OCI-LY7 (cell line): ENCODE results near the gene PEX14.

Experiments used
- EZH2phosphoT487 ChIP-seq: fragments of 200-600 bp; sonication (generic); IDR thresholded peaks from 2 replicates; pipeline ENCODE4 v1.6.1; 2018; ENCODE audit warnings: low read depth, borderline replicate concordance, mild to moderate bottlenecking, mixed run types, antibody characterized with exemption, low read length, moderate library complexity, mixed read lengths
- TF ChIP-seq, protein P1 (sequence below): fragments of 200-600 bp; sonication (generic); conservative IDR thresholded peaks from 2 replicates; pipeline ENCODE4 v1.5.1; 2014; ENCODE audit warnings: mild to moderate bottlenecking, antibody characterized with exemption, low read length, moderate library complexity, mixed read lengths

DNA sequence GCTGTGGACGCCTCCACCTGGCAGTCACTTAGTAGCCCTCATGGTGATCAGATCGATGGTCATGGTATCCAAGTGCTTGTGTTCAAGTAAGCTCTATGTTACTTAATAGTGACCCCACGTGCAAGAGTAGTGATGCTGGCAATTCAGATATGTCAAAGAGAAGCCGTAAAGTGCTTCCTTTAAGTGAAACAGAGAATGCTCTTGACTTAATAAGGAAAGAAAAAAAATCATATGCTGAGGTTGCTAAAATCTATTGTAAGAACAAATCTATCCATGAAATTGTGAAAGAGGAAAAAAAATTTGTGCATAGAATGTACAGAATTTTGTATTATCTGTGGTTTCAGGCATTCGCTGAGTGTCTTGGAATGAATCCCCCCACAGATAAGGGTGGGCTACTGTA, 113.9 kb downstream of the PEX14 start:
- TF ChIP-seq, protein P1, sequence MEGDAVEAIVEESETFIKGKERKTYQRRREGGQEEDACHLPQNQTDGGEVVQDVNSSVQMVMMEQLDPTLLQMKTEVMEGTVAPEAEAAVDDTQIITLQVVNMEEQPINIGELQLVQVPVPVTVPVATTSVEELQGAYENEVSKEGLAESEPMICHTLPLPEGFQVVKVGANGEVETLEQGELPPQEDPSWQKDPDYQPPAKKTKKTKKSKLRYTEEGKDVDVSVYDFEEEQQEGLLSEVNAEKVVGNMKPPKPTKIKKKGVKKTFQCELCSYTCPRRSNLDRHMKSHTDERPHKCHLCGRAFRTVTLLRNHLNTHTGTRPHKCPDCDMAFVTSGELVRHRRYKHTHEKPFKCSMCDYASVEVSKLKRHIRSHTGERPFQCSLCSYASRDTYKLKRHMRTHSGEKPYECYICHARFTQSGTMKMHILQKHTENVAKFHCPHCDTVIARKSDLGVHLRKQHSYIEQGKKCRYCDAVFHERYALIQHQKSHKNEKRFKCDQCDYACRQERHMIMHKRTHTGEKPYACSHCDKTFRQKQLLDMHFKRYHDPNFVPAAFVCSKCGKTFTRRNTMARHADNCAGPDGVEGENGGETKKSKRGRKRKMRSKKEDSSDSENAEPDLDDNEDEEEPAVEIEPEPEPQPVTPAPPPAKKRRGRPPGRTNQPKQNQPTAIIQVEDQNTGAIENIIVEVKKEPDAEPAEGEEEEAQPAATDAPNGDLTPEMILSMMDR = no peak
- no peak for TF ChIP-seq EZH2phosphoT487
